Ramos (cell line): ENCODE measurements around the gene CCDC70.
"Not testable (repeated sequence)": the region's sequence is repeated elsewhere in the genome, so short reads cannot be mapped to it uniquely, and the experiment has no call there.

Experiments used
- in situ Hi-C: fragments of 300-500 bp; cut with MboI; formaldehyde crosslinking; loops from one replicate; pipeline ENCODE4 v1.14.3; 2022; ENCODE audit warnings: low sequenced_read_pairs; ENCODE audit not compliant: unreplicated experiment

Gene CCDC70

GRCh38 chr13:51895906-51896888 is 34.4 kb downstream of the CCDC70 start:
- in situ Hi-C loops: no loop called here

- in situ Hi-C loops: no loop called here
These were observed 38.7 kb downstream of the CCDC70 start for GRCh38 chr13:51900471-51900870.

GRCh38 chr13:51902776-51903175 is 41.0 kb downstream of the CCDC70 start:
- in situ Hi-C loops: no loop called here

DNA sequence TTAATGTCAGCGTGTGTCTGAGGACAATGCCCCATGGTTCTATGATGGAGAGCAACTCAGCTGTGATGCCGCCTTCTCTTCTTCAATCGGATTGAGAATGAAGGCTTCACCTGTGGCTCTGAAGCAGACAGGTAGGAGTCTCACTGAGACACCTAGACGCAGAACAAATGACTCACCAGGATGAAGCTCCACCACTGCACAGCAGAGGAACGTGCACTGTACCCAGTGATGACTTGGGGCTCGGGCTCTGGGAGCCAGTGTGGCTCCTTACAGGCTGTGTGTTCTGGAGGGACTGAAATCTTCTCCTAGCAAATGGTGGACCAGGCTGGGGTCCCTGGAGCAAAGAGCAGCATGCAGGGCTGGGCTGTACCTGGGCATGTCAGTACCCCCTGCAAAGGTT is 44.0 kb downstream of the CCDC70 start:
- in situ Hi-C loops: no loop called here

- in situ Hi-C loops: no loop called here
These were observed 44.8 kb downstream of the CCDC70 start for GRCh38 chr13:51906581-51906980.

- in situ Hi-C loops: no loop called here
These were observed 45.4 kb downstream of the CCDC70 start for GRCh38 chr13:51907040-51907732.

- in situ Hi-C loops: not testable (repeated sequence)
These were observed 47.5 kb downstream of the CCDC70 start for GRCh38 chr13:51909265-51909664.

GRCh38 chr13:51910508-51910907 is 48.7 kb downstream of the CCDC70 start:
- in situ Hi-C loops: no loop called here

DNA sequence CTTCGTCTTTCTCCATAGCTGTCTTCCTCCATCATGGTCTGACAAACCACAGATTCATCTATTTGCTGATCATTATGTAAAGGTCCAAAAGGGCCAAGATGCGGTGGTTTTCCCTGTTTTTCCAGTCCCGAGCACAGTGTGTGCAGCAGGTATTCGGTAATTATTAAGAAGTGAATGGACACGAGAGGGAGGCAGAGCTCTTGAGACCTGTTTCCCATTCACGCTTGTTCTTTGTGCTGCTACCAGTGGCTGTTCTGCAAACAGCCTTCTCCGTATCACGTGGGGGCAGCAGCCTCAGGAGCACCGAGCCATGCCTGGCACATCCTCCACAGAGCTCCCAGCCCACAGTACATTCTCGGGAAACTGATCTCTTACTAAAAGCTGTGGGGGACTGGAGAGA is 50.3 kb downstream of the CCDC70 start:
- in situ Hi-C loops: no loop called here

DNA sequence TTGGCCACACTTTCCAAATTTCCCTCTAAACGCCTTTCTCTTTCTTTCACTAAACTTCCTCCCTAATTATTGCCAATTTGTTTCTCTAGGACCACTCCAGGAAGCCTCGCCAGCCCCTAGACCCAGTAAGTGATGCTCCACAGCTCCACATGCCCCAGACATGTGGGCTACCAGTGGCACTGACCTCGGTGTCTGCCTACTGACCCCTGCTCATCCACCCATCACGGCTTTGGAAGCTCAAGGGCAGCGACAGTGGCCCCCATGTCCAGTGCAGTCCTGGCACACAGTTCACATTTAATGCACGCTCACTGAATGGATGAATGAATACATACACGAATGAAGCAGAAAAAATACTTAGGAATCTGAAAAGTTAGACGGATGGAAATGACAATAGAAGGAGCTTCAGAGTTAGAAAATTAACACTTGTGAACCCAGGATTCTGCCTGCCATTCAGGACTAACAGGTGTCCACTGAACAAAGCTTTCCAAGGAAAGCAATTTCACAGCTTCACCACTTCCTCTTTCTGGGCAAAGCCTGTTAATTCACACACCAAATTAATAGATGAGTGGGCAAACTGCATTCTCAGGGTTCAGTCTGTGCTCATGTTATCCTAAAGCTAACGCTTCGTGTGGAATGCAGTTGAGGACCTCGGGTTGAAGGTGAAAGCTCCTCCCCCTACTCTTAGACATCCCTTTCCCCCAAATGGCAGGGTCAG is 50.9 kb downstream of the CCDC70 start:
- in situ Hi-C loops: no loop called here

GRCh38 chr13:51913421-51914136 is 51.8 kb downstream of the CCDC70 start:
- in situ Hi-C loops: no loop called here

DNA sequence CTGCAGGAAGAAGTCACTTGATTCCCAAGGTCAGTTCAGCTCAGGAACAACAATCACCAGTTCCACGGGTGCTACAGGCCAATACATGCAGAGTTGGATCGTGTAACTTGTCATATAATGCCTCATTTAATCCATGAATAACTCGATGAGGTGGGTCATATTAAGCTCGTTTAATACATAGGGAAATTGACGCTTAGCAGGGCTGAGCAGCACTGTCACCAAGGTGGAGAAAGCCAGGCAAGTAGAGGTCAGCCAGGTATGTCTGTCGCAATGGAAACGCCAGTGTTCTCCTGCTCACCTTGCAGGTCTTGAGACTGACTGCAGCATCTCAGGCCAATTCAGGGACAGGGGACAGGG is 52.3 kb downstream of the CCDC70 start:
- in situ Hi-C loops: no loop called here
